Measurements from ENCODE around the gene MEIOB. TPM values are rescaled to one million over a fixed set of nuclear protein-coding genes. Genes with fewer than 3 reads are reported as not detected.

The MEIOB gene
- total RNA-seq, 2 experiments from 2014 or later = 0.27 TPM; not detected in 1

GRCh38 chr16:1832838-1833454 is 39.0 kb downstream of the MEIOB start:
- H3K9me3 Mint-ChIP-seq = no peaks in the 10 kb centered on the region
- no peak overlapping the region for H3K27ac Mint-ChIP-seq
- H3K4me1 Mint-ChIP-seq = peaks cover 22% of the 10 kb centered on the region
- peaks cover 2% of the 10 kb centered on the region for H3K36me3 Mint-ChIP-seq
- H3K27me3 Mint-ChIP-seq = no peaks in the 10 kb centered on the region
- no peak overlapping the region for H3K4me3 Mint-ChIP-seq
- no peak for DNase-seq

- Mint-ChIP-seq H3K27ac (no peak overlapping the region), H3K9me3 (no peaks in the 10 kb centered on the region), H3K4me1 (peaks cover 26% of the 10 kb centered on the region), H3K4me3 (no peak overlapping the region), H3K27me3 (no peaks in the 10 kb centered on the region), H3K36me3 (peaks cover 3% of the 10 kb centered on the region)
- no peak for DNase-seq
Measured at GRCh38 chr16:1831186-1832075, 40.5 kb downstream of the MEIOB start.

GRCh38 chr16:1830213-1830612 is 41.8 kb downstream of the MEIOB start:
- Mint-ChIP-seq H3K27ac (no peak overlapping the region), H3K9me3 (no peaks in the 10 kb centered on the region), H3K27me3 (no peaks in the 10 kb centered on the region), H3K4me1 (peaks cover 30% of the 10 kb centered on the region), H3K4me3 (no peak overlapping the region), H3K36me3 (peaks cover 3% of the 10 kb centered on the region)
- no peak for DNase-seq

- H3K27ac Mint-ChIP-seq = no peak overlapping the region
- H3K4me3 Mint-ChIP-seq = peak overlapping the region; percentile 93
Measured at GRCh38 chr16:1828645-1829410, 43.1 kb downstream of the MEIOB start.

GRCh38 chr16:1826691-1827573 is 45.0 kb downstream of the MEIOB start, which contains the start of the genes FAHD1 and HAGH:
Gene FAHD1 (plus strand): TSS chr16:1827206. CDS start chr16:1827239, 33 bp downstream.
Gene HAGH (minus strand): TSS chr16:1826825. CDS start chr16:1826787, 38 bp downstream.
- Mint-ChIP-seq H3K4me1 (peaks cover 37% of the 10 kb centered on the region), H3K27me3 (no peaks in the 10 kb centered on the region), H3K4me3 (peak within 1 kb of the TSS; percentile 93), H3K27ac (peak within 1 kb of the TSS; percentile 87), H3K9me3 (no peaks in the 10 kb centered on the region), H3K36me3 (peaks cover 1% of the 10 kb centered on the region)
- peak; percentile 91 for DNase-seq

More at GRCh38 chr16:1828645-1829410, 43.1 kb downstream of the MEIOB start:
- peaks cover 35% of the 10 kb centered on the region for H3K4me1 Mint-ChIP-seq
- no peak for DNase-seq
- no peaks in the 10 kb centered on the region for H3K27me3 Mint-ChIP-seq
- H3K36me3 Mint-ChIP-seq = peaks cover 3% of the 10 kb centered on the region
- no peaks in the 10 kb centered on the region for H3K9me3 Mint-ChIP-seq

GRCh38 chr16:1825864-1826690 is 45.9 kb downstream of the MEIOB start:
- DNase-seq = peak; percentile 83
- no peaks in the 10 kb centered on the region for H3K9me3 Mint-ChIP-seq
- peaks cover 37% of the 10 kb centered on the region for H3K4me1 Mint-ChIP-seq
- H3K27ac Mint-ChIP-seq = peak overlapping the region; percentile 67
- peak overlapping the region; percentile 80 for H3K4me3 Mint-ChIP-seq
- peaks cover 1% of the 10 kb centered on the region for H3K36me3 Mint-ChIP-seq
- H3K27me3 Mint-ChIP-seq = no peaks in the 10 kb centered on the region

GRCh38 chr16:1825381-1825863 is 46.5 kb downstream of the MEIOB start:
- H3K4me3 Mint-ChIP-seq = peak overlapping the region; percentile 80
- no peak for DNase-seq
- H3K36me3 Mint-ChIP-seq = peaks cover 3% of the 10 kb centered on the region
- H3K4me1 Mint-ChIP-seq = peaks cover 35% of the 10 kb centered on the region
- peak overlapping the region; percentile 67 for H3K27ac Mint-ChIP-seq
- no peaks in the 10 kb centered on the region for H3K27me3 Mint-ChIP-seq
- no peaks in the 10 kb centered on the region for H3K9me3 Mint-ChIP-seq

GRCh38 chr16:1823821-1824220 is 48.1 kb downstream of the MEIOB start:
- Mint-ChIP-seq H3K4me3 (no peak overlapping the region), H3K36me3 (peaks cover 3% of the 10 kb centered on the region), H3K27ac (no peak overlapping the region), H3K9me3 (no peaks in the 10 kb centered on the region), H3K4me1 (peaks cover 21% of the 10 kb centered on the region), H3K27me3 (no peaks in the 10 kb centered on the region)
- no peak for DNase-seq

GRCh38 chr16:1822801-1823200 is 49.2 kb downstream of the MEIOB start:
- no peaks in the 10 kb centered on the region for H3K27me3 Mint-ChIP-seq
- H3K27ac Mint-ChIP-seq = no peak overlapping the region
- H3K36me3 Mint-ChIP-seq = peaks cover 3% of the 10 kb centered on the region
- peaks cover 15% of the 10 kb centered on the region for H3K4me1 Mint-ChIP-seq
- no peak for DNase-seq
- no peak overlapping the region for H3K4me3 Mint-ChIP-seq
- no peaks in the 10 kb centered on the region for H3K9me3 Mint-ChIP-seq

GRCh38 chr16:1821861-1822611 is 49.9 kb downstream of the MEIOB start:
- Mint-ChIP-seq H3K36me3 (peaks cover 2% of the 10 kb centered on the region), H3K9me3 (no peaks in the 10 kb centered on the region), H3K4me1 (peaks cover 12% of the 10 kb centered on the region), H3K4me3 (no peak overlapping the region), H3K27ac (no peak overlapping the region), H3K27me3 (no peaks in the 10 kb centered on the region)
- no peak for DNase-seq

GRCh38 chr16:1820946-1821290 is 51.0 kb downstream of the MEIOB start:
- peaks cover 12% of the 10 kb centered on the region for H3K4me1 Mint-ChIP-seq
- H3K4me3 Mint-ChIP-seq = no peak overlapping the region
- H3K27me3 Mint-ChIP-seq = no peaks in the 10 kb centered on the region
- DNase-seq = no peak
- no peak overlapping the region for H3K27ac Mint-ChIP-seq
- H3K9me3 Mint-ChIP-seq = no peaks in the 10 kb centered on the region
- H3K36me3 Mint-ChIP-seq = peaks cover 2% of the 10 kb centered on the region

- no peaks in the 10 kb centered on the region for H3K27me3 Mint-ChIP-seq
Measured at GRCh38 chr16:1820096-1820945, 51.6 kb downstream of the MEIOB start.

More at GRCh38 chr16:1820096-1820945, 51.6 kb downstream of the MEIOB start:
- no peak overlapping the region for H3K4me3 Mint-ChIP-seq
- H3K27ac Mint-ChIP-seq = no peak overlapping the region
- DNase-seq = no peak
- no peaks in the 10 kb centered on the region for H3K9me3 Mint-ChIP-seq
- H3K4me1 Mint-ChIP-seq = peaks cover 8% of the 10 kb centered on the region
- H3K36me3 Mint-ChIP-seq = peaks cover 3% of the 10 kb centered on the region
